K562 (cell line): Measurements from ENCODE around the gene VPS13C.

Experiments used
- CHCHD3 ChIP-seq: fragments of 250-450 bp; sonication (Bioruptor Pico); IDR thresholded peaks from 2 replicates; pipeline ENCODE4 v2.1.2; 2022; ENCODE audit warnings: mild to moderate bottlenecking
- ELF1 ChIP-seq: fragments of 200-800 bp; sonication (Bioruptor generic); IDR thresholded peaks from 2 replicates; pipeline ENCODE4 v1.6.1; 2016; ENCODE audit warnings: missing genetic modification characterization, missing compliant biosample characterization
- GATA2 ChIP-seq: sonication (generic); formaldehyde crosslinking; IDR thresholded peaks from 2 replicates; pipeline ENCODE4 v1.4.0; 2020; ENCODE audit warnings: mild to moderate bottlenecking, missing genetic modification reagents
- MEIS2 ChIP-seq: fragments of 450-650 bp; IDR thresholded peaks from 2 replicates; pipeline ENCODE4 v1.6.1; 2014; ENCODE audit warnings: mild to moderate bottlenecking; ENCODE audit not compliant: partially characterized antibody
- POLR2A ChIP-seq: fragments of 450-650 bp; conservative IDR thresholded peaks from 2 replicates; pipeline ENCODE4 v1.6.1; 2016
- POLR2AphosphoS5 ChIP-seq: IDR thresholded peaks from 2 replicates; pipeline ENCODE4 v1.6.1; 2011; ENCODE audit warnings: mild to moderate bottlenecking, low read depth, low read length, moderate library complexity; ENCODE audit not compliant: control insufficient read depth, insufficient read depth
- RFX5 ChIP-seq: IDR thresholded peaks from 2 replicates; pipeline ENCODE4 v1.6.1; 2011; ENCODE audit warnings: low read depth, mild to moderate bottlenecking, improper control_type of control experiment, low read length
- ZNF146 ChIP-seq: IDR thresholded peaks from one replicate; pipeline ENCODE4 v1.6.1; 2018; ENCODE audit warnings: missing compliant biosample characterization; ENCODE audit not compliant: unreplicated experiment
- ZNF431 ChIP-seq: sonication (generic); formaldehyde crosslinking; IDR thresholded peaks from 2 replicates; pipeline ENCODE4 v1.8.0; 2022; ENCODE audit warnings: mild to moderate bottlenecking, missing genetic modification reagents
- TF ChIP-seq, protein P1 (sequence below): fragments of 250-450 bp; sonication (Bioruptor Pico); IDR thresholded peaks from 2 replicates; pipeline ENCODE4 v1.5.0; 2021
- TF ChIP-seq, protein P2 (sequence below): fragments of 450-650 bp; IDR thresholded peaks from one replicate; pipeline ENCODE4 v1.6.1; 2018; ENCODE audit warnings: mild to moderate bottlenecking, moderate library complexity; ENCODE audit not compliant: partially characterized antibody

DNA sequence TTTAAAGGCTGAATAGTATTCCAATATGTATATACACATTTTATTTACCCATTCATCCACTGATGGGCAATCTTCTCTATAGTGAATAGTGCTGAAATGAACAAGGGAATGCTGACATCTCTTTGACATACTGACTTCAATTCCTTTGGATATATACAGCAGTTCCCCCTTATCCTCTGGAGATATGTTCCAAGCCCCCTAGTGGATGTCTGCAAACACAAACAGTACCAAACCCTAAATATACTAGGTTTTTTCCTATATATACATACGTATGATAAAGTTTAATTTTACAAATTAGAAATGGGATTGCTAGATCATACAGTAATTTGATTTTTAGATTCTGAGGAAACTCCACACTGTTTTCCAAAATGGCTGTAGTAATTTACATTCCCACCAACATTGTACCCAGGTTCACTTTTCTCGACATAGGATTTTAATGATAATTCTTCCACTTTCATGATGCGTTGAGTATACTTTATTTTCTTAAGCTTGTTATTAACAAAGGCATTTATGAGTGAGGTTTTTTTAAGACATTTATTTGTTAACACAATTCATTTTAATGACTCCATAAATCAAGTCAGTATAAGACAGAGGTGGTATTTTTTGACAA lies 38.2 kb downstream of the VPS13C start:
- TF ChIP-seq RFX5: no peak
- TF ChIP-seq MEIS2: no peak
- TF ChIP-seq, protein P1, sequence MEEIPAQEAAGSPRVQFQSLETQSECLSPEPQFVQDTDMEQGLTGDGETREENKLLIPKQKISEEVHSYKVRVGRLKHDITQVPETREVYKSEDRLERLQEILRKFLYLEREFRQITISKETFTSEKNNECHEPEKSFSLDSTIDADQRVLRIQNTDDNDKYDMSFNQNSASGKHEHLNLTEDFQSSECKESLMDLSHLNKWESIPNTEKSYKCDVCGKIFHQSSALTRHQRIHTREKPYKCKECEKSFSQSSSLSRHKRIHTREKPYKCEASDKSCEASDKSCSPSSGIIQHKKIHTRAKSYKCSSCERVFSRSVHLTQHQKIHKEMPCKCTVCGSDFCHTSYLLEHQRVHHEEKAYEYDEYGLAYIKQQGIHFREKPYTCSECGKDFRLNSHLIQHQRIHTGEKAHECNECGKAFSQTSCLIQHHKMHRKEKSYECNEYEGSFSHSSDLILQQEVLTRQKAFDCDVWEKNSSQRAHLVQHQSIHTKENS (CRISPR knock-in tag): no peak
- TF ChIP-seq, protein P2, sequence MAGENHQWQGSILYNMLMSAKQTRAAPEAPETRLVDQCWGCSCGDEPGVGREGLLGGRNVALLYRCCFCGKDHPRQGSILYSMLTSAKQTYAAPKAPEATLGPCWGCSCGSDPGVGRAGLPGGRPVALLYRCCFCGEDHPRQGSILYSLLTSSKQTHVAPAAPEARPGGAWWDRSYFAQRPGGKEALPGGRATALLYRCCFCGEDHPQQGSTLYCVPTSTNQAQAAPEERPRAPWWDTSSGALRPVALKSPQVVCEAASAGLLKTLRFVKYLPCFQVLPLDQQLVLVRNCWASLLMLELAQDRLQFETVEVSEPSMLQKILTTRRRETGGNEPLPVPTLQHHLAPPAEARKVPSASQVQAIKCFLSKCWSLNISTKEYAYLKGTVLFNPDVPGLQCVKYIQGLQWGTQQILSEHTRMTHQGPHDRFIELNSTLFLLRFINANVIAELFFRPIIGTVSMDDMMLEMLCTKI: no peak
- no peak for TF ChIP-seq ZNF146 (CRISPR knock-in tag)
- no peak for TF ChIP-seq ELF1 (tag)
- no peak for TF ChIP-seq ZNF431 (CRISPR knock-in tag)
- TF ChIP-seq POLR2A: no peak
- no peak for TF ChIP-seq GATA2
- TF ChIP-seq POLR2AphosphoS5: no peak
- no peak for TF ChIP-seq CHCHD3 (CRISPR knock-in tag)
